ENCODE results near the gene PLAC1. TPM values are rescaled to one million over a fixed set of nuclear protein-coding genes. Genes with fewer than 3 reads are reported as not detected.
A peak's percentile ranks its signal among the peaks of the same experiment; 100 is the strongest.

Gene PLAC1
- total and polyA plus RNA-seq, 2 of the 4 experiments (the other 2 are of a cell fraction): 0.36 to 0.74 TPM

DNA sequence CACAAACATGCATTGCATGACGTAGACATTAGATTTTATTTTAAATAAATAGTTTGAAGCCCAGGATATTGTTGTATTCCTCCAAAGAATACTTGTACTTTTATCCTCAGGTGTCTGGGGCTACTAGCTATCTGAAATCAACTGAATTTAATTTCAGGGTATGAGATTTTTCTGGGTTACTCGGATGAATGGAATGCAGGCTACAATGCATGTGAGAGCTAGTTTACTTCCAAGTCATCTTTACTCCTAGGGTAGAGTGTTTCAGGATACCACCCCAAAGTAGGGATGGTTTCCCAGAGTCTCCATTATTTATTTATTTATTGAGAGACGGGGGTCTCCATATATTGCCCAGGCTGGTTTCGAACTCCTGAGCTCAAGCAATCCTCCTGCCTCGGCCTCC lies 131.9 kb downstream of the PLAC1 start:
- Histone ChIP-seq H2AK5ac (ENCODE audit: low read depth, low read length) (peak overlapping the region; percentile 10; the same call in 1 of the 2 replicates), H4K8ac (ENCODE audit: low read depth in 2 of 2, low read length in 2 of 2) (no peak overlapping the region; a peak in 1 of 4 replicates), H3K36me3 (ENCODE audit: control insufficient read depth, insufficient read depth, low read length) (no peaks in the 10 kb centered on the region), H2AFZ (replicated peaks; ENCODE audit: low read length, poor library complexity) (no peak overlapping the region), H2BK20ac (ENCODE audit: low read depth, low read length) (peak overlapping the region; percentile 54; the same call in 1 of the 2 replicates), H3K27ac (ENCODE audit: insufficient read depth, low read length) (no peak overlapping the region), H3K9ac (ENCODE audit: low read depth, low read length) (no peak overlapping the region), H3K23ac (ENCODE audit: low read depth, low read length) (no peak overlapping the region), H3K14ac (replicated peaks; ENCODE audit: low read depth, low read length) (no peak overlapping the region), H4K91ac (ENCODE audit: insufficient read depth, low read depth, low read length) (no peak overlapping the region), H3K4ac (ENCODE audit: low read depth, low read length) (no peak overlapping the region), H2BK120ac (ENCODE audit: low read depth, low read length) (peak overlapping the region; percentile 70; the same call in 1 of the 2 replicates), H3K4me3 (ENCODE audit: insufficient read depth, low read depth, low read length) (no peak overlapping the region), H3K79me1 (ENCODE audit: low read depth in 1 of 2, low read length in 2 of 2) (no peaks in the 10 kb centered on the region), H3K4me2 (ENCODE audit: low read depth, low read length) (no peak overlapping the region), H2BK15ac (ENCODE audit: low read depth, low read length) (no peak overlapping the region), H3K4me1 (ENCODE audit: control insufficient read depth, insufficient read depth, low read length) (peaks cover 4% of the 10 kb centered on the region; the same call in 1 of the 2 replicates), H4K20me1 (ENCODE audit: insufficient read depth, low read length) (no peaks in the 10 kb centered on the region), H3K9me3 (ENCODE audit: control insufficient read depth, insufficient read depth, low read length) (no peaks in the 10 kb centered on the region), H3K56ac (ENCODE audit: extremely low read depth, insufficient read depth, low read length) (no peak overlapping the region), H2AK9ac (replicated peaks; ENCODE audit: low read depth, low read length, poor library complexity) (no peak overlapping the region), H3K27me3 (ENCODE audit: control insufficient read depth, insufficient read depth, low read length) (no peaks in the 10 kb centered on the region), H3K9me1 (ENCODE audit: insufficient read depth, low read length) (no peaks in the 10 kb centered on the region; the same call in 1 of the 2 replicates), H2BK5ac (ENCODE audit: low read depth, low read length, poor library complexity, severe bottlenecking) (no peak overlapping the region), H3K18ac (ENCODE audit: low read depth, low read length) (no peak overlapping the region), H4K5ac (ENCODE audit: low read depth, low read length) (no peak overlapping the region)
- intact Hi-C loops (cut with micrococcal nuclease) (no loop called here), dilution Hi-C loops (cut with HindIII; ENCODE audit: low sequenced_read_pairs, unreplicated experiment) (no loop called here), in situ Hi-C loops (cut with MboI; ENCODE audit: low sequenced_read_pairs) (loop anchor here (10.0 kb wide), 1 partner anchor 228 kb away; no protein-coding TSS in a partner anchor)
- ATAC-seq (ENCODE audit: low read depth) (peak; percentile 36; the same call in 1 of the 2 replicates), DNase-seq (peak; percentile 40)
- no CpG with 5 or more reads among the region's 5 CpGs for WGBS, 2 experiments (ENCODE audit: extremely low coverage in 2 of 2, insufficient read length in 1 of 2)
- TF ChIP-seq CEBPB (IDR thresholded peaks at IDR 0.05; ENCODE audit: low read depth, low read length) (no peak), MAFK (IDR thresholded peaks at IDR 0.05; ENCODE audit: low read depth, low read length) (no peak), POLR2A (IDR thresholded peaks at IDR 0.05; ENCODE audit: low read depth, low read length) (no peak), NFE2L2 (IDR thresholded peaks at IDR 0.05; ENCODE audit: low read depth, low read length) (no peak), RCOR1 (IDR thresholded peaks at IDR 0.05; ENCODE audit: insufficient replicate concordance, low read length) (no peak), RAD21 (IDR thresholded peaks at IDR 0.05; ENCODE audit: low read length) (no peak), MAZ (IDR thresholded peaks at IDR 0.05; ENCODE audit: borderline replicate concordance, low read depth, low read length) (no peak), CHD1 (IDR thresholded peaks at IDR 0.05; ENCODE audit: low read depth, low read length) (no peak), SMC3 (IDR thresholded peaks at IDR 0.05; ENCODE audit: low read depth, low read length) (no peak), USF2 (IDR thresholded peaks at IDR 0.05; ENCODE audit: low read depth, low read length) (no peak), FOS (IDR thresholded peaks at IDR 0.05; ENCODE audit: low read depth, low read length) (no peak), BHLHE40 (IDR thresholded peaks at IDR 0.05; ENCODE audit: low read depth, low read length) (no peak)
- TF ChIP-seq, protein P1, sequence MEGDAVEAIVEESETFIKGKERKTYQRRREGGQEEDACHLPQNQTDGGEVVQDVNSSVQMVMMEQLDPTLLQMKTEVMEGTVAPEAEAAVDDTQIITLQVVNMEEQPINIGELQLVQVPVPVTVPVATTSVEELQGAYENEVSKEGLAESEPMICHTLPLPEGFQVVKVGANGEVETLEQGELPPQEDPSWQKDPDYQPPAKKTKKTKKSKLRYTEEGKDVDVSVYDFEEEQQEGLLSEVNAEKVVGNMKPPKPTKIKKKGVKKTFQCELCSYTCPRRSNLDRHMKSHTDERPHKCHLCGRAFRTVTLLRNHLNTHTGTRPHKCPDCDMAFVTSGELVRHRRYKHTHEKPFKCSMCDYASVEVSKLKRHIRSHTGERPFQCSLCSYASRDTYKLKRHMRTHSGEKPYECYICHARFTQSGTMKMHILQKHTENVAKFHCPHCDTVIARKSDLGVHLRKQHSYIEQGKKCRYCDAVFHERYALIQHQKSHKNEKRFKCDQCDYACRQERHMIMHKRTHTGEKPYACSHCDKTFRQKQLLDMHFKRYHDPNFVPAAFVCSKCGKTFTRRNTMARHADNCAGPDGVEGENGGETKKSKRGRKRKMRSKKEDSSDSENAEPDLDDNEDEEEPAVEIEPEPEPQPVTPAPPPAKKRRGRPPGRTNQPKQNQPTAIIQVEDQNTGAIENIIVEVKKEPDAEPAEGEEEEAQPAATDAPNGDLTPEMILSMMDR (conservative IDR thresholded peaks at IDR 0.05; ENCODE audit: low read depth, low read length): no peak
- TF ChIP-seq, protein P2, sequence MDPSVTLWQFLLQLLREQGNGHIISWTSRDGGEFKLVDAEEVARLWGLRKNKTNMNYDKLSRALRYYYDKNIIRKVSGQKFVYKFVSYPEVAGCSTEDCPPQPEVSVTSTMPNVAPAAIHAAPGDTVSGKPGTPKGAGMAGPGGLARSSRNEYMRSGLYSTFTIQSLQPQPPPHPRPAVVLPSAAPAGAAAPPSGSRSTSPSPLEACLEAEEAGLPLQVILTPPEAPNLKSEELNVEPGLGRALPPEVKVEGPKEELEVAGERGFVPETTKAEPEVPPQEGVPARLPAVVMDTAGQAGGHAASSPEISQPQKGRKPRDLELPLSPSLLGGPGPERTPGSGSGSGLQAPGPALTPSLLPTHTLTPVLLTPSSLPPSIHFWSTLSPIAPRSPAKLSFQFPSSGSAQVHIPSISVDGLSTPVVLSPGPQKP (IDR thresholded peaks at IDR 0.05; ENCODE audit: borderline replicate concordance, low read depth, low read length): no peak
- CTCF ChIA-PET: interaction anchor here (1.1 kb wide), 1 partner anchor 13 kb away, joined by 3 read pairs; no protein-coding TSS in a partner anchor
- POLR2A ChIA-PET (ENCODE audit: unreplicated experiment): no interaction called here
- BruUV-seq (replicated peaks): no TSS peak

Data from IMR-90 (cell line).